Adrenal gland (tissue), 12 donors: ENCODE results near the gene MAP3K3. TPM values are rescaled to one million over a fixed set of nuclear protein-coding genes. Genes with fewer than 3 reads are reported as not detected.

Experiments used
- DNase-seq, 7 donors: peaks; one replicate each; pipeline ENCODE4 v3.0.0-alpha.2; 2019 to 2020
- H3K27ac ChIP-seq, 5 donors: fragments of 200-600 bp; sonication (generic) in 4 of 5; 1 replicate in 3 of 5; 2 replicates in 2 of 5; pipeline versions ENCODE4 v1.5.1 to v1.8.0; 2016 to 2020; ENCODE audit warnings: mild to moderate bottlenecking in 1 of 5
- H3K27me3 ChIP-seq: fragments of 200-600 bp; 2 replicates; pipeline ENCODE4 v1.8.0; 2021
- H3K36me3 ChIP-seq, 2 donors: fragments of 200-600 bp; replicated peaks in 1 of 2; 1 replicate in 1 of 2; 2 replicates in 1 of 2; pipeline versions ENCODE4 v1.5.1 to v1.8.0; 2018 to 2022
- H3K4me1 ChIP-seq, 2 donors: fragments of 200-600 bp; replicated peaks in 1 of 2; 1 replicate in 1 of 2; 2 replicates in 1 of 2; pipeline versions ENCODE4 v1.5.1 to v1.8.0; 2018 to 2021
- H3K4me3 ChIP-seq, 4 donors: fragments of 200-600 bp; sonication (generic) in 3 of 4; one replicate each; pipeline ENCODE4 v1.5.1; 2016 to 2018
- H3K9me3 ChIP-seq, 3 donors: fragments of 200-600 bp; sonication (generic) in 1 of 3; replicated peaks in 1 of 3; 1 replicate in 2 of 3; 2 replicates in 1 of 3; pipeline versions ENCODE4 v1.5.1 to v1.8.0; 2016 to 2021
- CTCF ChIP-seq, 6 experiments: fragments of 450-650 bp in 4 of 6; fragments of 200-600 bp in 2 of 6; sonication (generic) in 1 of 6; IDR thresholded peaks; 1 replicate in 5 of 6; 2 replicates in 1 of 6; pipeline versions ENCODE4 v1.5.1 to v1.8.0; 2016 to 2021; ENCODE audit warnings: antibody characterized with exemption in 6 of 6, mild to moderate bottlenecking in 2 of 6, moderate library complexity in 1 of 6
- POLR2A ChIP-seq, 2 donors: fragments of 450-650 bp; IDR thresholded peaks; one replicate each; pipeline ENCODE4 v1.6.1; 2017; ENCODE audit warnings: antibody characterized with exemption in 2 of 2, mild to moderate bottlenecking in 2 of 2, moderate library complexity in 1 of 2
- WGBS, 4 donors: extraction: QIAGEN DNeasy Blood & Tissue Kit in 2 of 4; methylation state at CpG; one replicate each; pipeline versions ENCODE4 v1.1.5 to v1.1.7; 2013 to 2017; 5-methylcytosine and 5-hydroxymethylcytosine counted together
- intact Hi-C, 2 donors: fragments of 100-400 bp; cut with DNase I; formaldehyde crosslinking; loops; one replicate each; pipeline versions ENCODE4 v1.14.1 to v1.15.0; 2022 to 2023
- polyA plus RNA-seq, 3 donors: library from polyadenylated mRNA; stranded (reverse); fragments of 200-250 nt in 2 of 3; fragments of 350-450 nt in 1 of 3; fragmentation: Illumina TruSeq in 1 of 3; extraction: RNeasy Lipid Tissue Mini Kit (QIAGEN cat#74804) in 1 of 3; gene quantifications; one replicate each; pipeline ENCODE4 v1.2.3, GENCODE V29; 2013 to 2014
- total RNA-seq, 9 donors: library from RNA; depleted of rRNA in 4 of 9; stranded (reverse); fragments of >200 nt in 4 of 9; fragments of 120-200 nt in 1 of 9; fragmentation: NEBNext Ultra II Directional in 1 of 9; extraction: Animal tissue kit (Norgen Biotek cat#: 25700) in 1 of 9; gene quantifications; one replicate each; pipeline versions ENCODE4 v1.1.0 to v1.2.4, GENCODE V29; 2013 to 2023
- donor health status: healthy with polysubstance abuse.
- donor health status: Bipolar disorder and iron deficiency.
- donor health status: DM: yes; HTN: yes; CAD: no.
- donor health status: DM: no; HTN: no; CAD: no.
- donor health status: DM: no; HTN: no; CAD: no.
- donor health status: DM: yes; HTN: yes; CAD: no.

MAP3K3 gene
- total and polyA plus RNA-seq, 12 donors: 11.6 to 47.1 (median 30.5) TPM

- intact Hi-C loops: no loop called here
- Histone ChIP-seq H3K4me3 (no peak overlapping the region), H3K9me3 (no peaks in the 10 kb centered on the region), H3K27me3 (no peaks in the 10 kb centered on the region), H3K36me3 (no peaks in the 10 kb centered on the region), H3K27ac (no peak overlapping the region), H3K4me1 (peaks cover 5 to 17% of the 10 kb centered on the region in 2 donors)
- WGBS, 4 donors: 78 to 86% (median 84%) methylated on average over 2 of the region's 2 CpGs
- no peak for DNase-seq
- no peak for TF ChIP-seq CTCF (IDR thresholded peaks at IDR 0.05)
- TF ChIP-seq POLR2A (IDR thresholded peaks at IDR 0.05): no peak
Measured at GRCh38 chr17:63598281-63598680, 23.9 kb upstream of the MAP3K3 start.

GRCh38 chr17:63600569-63601438 lies 21.4 kb upstream of the MAP3K3 start, which contains the start of gene TACO1:
Gene TACO1, plus strand, starts transcription at chr17:63600895. Its CDS starts 189 bp downstream, at chr17:63601084.
- peaks cover 0 to 15% of the 10 kb centered on the region in 2 donors for H3K36me3 ChIP-seq
- 0 to 3% (median 1%) methylated on average over 18 to 61 of the region's 61 CpGs for WGBS, 4 donors
- H3K27ac ChIP-seq: peak within 1 kb of the TSS in 4 of 5 donors; percentile 23 to 80 (median 72)
- intact Hi-C loops: no loop called here
- peaks cover 5 to 17% of the 10 kb centered on the region in 2 donors for H3K4me1 ChIP-seq
- peak; percentile 75 to 89 (median 82) for DNase-seq
- no peak for TF ChIP-seq CTCF (IDR thresholded peaks at IDR 0.05)
- TF ChIP-seq POLR2A (IDR thresholded peaks at IDR 0.05): peak; percentile 34 to 62
- H3K27me3 ChIP-seq: no peaks in the 10 kb centered on the region
- peak within 1 kb of the TSS; percentile 1 to 94 (median 49) for H3K4me3 ChIP-seq
- H3K9me3 ChIP-seq: no peaks in the 10 kb centered on the region

- intact Hi-C loops: no loop called here
- Histone ChIP-seq H3K4me1 (peaks cover 5 to 17% of the 10 kb centered on the region in 2 donors), H3K27me3 (no peaks in the 10 kb centered on the region), H3K4me3 (peak overlapping the region in 3 of 4 donors; percentile 1 to 94 (median 65)), H3K9me3 (no peaks in the 10 kb centered on the region), H3K36me3 (peaks cover 0 to 24% of the 10 kb centered on the region in 2 donors), H3K27ac (peak overlapping the region in 3 of 5 donors; percentile 72 to 80 (median 73))
- 52 to 66% (median 58%) methylated on average over 7 to 9 of the region's 9 CpGs for whole genome bisulfite sequencing, 4 donors
- DNase-seq: no peak
- TF ChIP-seq CTCF (IDR thresholded peaks at IDR 0.05) (no peak), POLR2A (IDR thresholded peaks at IDR 0.05) (no peak)
Measured at GRCh38 chr17:63601439-63602371, 20.5 kb upstream of the MAP3K3 start.
